WTC11 (cell line): ENCODE results near the gene RHBDL2.

Experiments used
- CREB1 ChIP-seq: sonication (generic); formaldehyde crosslinking; IDR thresholded peaks from 2 replicates; pipeline ENCODE4 v1.8.0; 2023; ENCODE audit warnings: mild to moderate bottlenecking, missing genetic modification reagents
- CTCF ChIP-seq: fragments of 200-600 bp; IDR thresholded peaks from 2 replicates; pipeline ENCODE4 v1.8.0; 2022; ENCODE audit warnings: antibody characterized with exemption
- E2F1 ChIP-seq: sonication (generic); formaldehyde crosslinking; IDR thresholded peaks from 2 replicates; pipeline ENCODE4 v1.8.0; 2022; ENCODE audit warnings: mild to moderate bottlenecking, missing genetic modification reagents
- FOXJ3 ChIP-seq: sonication (generic); formaldehyde crosslinking; IDR thresholded peaks from 2 replicates; pipeline ENCODE4 v1.9.0; 2021; ENCODE audit warnings: missing genetic modification reagents, mild to moderate bottlenecking, borderline replicate concordance
- GABPB1 ChIP-seq: sonication (generic); formaldehyde crosslinking; IDR thresholded peaks from 2 replicates; pipeline ENCODE4 v1.8.1; 2023; ENCODE audit warnings: mild to moderate bottlenecking, missing genetic modification reagents
- IRF1 ChIP-seq: sonication (generic); formaldehyde crosslinking; IDR thresholded peaks from 2 replicates; pipeline ENCODE4 v1.8.0; 2023; ENCODE audit warnings: missing genetic modification reagents
- MAX ChIP-seq: sonication (generic); formaldehyde crosslinking; IDR thresholded peaks from 2 replicates; pipeline ENCODE4 v1.8.0; 2022; ENCODE audit warnings: mild to moderate bottlenecking, missing genetic modification reagents
- SMAD3 ChIP-seq: sonication (generic); formaldehyde crosslinking; IDR thresholded peaks from 2 replicates; pipeline ENCODE4 v1.8.0; 2022; ENCODE audit warnings: missing genetic modification reagents, mild to moderate bottlenecking, borderline replicate concordance
- TEAD4 ChIP-seq: sonication (generic); formaldehyde crosslinking; IDR thresholded peaks from 2 replicates; pipeline ENCODE4 v1.8.0; 2022; ENCODE audit warnings: mild to moderate bottlenecking, missing genetic modification reagents
- ZNF281 ChIP-seq: sonication (generic); formaldehyde crosslinking; IDR thresholded peaks from 2 replicates; pipeline ENCODE4 v1.8.0; 2023; ENCODE audit warnings: mild to moderate bottlenecking, missing genetic modification reagents
- ZNF671 ChIP-seq: fragments of 250-450 bp; sonication (Bioruptor Pico); IDR thresholded peaks from 2 replicates; pipeline ENCODE4 v1.8.0; 2021; ENCODE audit warnings: mild to moderate bottlenecking

- TF ChIP-seq ZNF671 (CRISPR knock-in tag) = no peak
- TF ChIP-seq CTCF = no peak
- no peak for TF ChIP-seq FOXJ3 (CRISPR knock-in tag)
- TF ChIP-seq IRF1 (CRISPR knock-in tag) = no peak
- TF ChIP-seq MAX = no peak
- TF ChIP-seq TEAD4 (CRISPR knock-in tag) = no peak
- no peak for TF ChIP-seq E2F1 (CRISPR knock-in tag)
- no peak for TF ChIP-seq ZNF281
- TF ChIP-seq SMAD3 (CRISPR knock-in tag) = no peak
- TF ChIP-seq CREB1 (CRISPR knock-in tag) = no peak
- no peak for TF ChIP-seq GABPB1 (CRISPR knock-in tag)
Observed at GRCh38 chr1:38852780-38853179, 88.8 kb downstream of the RHBDL2 start.
